GM19351 (cell line): ENCODE data around the gene KIF4A.
"Not testable (repeated sequence)": the region's sequence is repeated elsewhere in the genome, so short reads cannot be mapped to it uniquely, and the experiment has no call there.

ENCODE experiments used
- ATAC-seq: cut with Tn5 transposase; IDR thresholded peaks from one replicate; pipeline ENCODE4 v1.9.1; 2021; ENCODE audit warnings: mild to moderate bottlenecking, moderate library complexity; ENCODE audit not compliant: unreplicated experiment

The KIF4A gene

DNA sequence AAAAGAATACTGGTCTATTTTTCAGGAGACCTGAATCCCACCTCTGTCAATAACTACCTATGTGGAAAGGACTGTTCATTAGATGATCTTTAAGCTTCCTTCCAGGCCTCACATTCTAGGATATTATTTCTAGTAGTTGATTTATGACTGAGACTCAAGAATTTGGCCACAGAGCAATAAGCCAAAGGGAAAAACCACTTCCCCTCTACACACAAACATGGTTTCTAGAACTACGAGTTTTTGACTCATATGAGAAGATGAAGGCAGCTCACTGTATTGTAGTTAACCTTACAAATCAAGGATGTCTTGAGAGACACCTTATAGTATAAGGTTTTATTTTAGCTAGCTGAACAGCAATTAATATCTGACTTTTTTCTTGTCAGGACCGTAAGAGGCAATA lies 96.3 kb downstream of the KIF4A start:
- no peak for ATAC-seq

DNA sequence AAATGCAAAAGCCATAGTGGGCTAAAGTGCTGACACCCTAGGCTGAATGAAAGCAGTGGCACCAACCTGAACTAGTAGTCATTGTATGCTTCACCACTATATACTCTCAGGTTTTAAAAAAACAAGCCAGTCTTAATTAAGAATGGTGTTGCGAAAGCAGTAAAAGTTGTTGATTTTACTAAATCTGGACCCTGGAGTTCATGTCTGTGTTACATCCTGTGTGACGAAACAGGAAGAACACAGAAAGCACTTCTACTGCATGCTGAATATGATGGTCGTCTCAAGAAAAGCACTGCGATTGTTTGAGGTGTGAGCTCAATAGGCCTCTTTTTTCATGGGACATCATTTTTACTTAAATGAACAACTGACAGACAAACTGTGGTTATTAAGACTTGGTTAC lies 109.0 kb downstream of the KIF4A start:
- ATAC-seq, result no peak

DNA sequence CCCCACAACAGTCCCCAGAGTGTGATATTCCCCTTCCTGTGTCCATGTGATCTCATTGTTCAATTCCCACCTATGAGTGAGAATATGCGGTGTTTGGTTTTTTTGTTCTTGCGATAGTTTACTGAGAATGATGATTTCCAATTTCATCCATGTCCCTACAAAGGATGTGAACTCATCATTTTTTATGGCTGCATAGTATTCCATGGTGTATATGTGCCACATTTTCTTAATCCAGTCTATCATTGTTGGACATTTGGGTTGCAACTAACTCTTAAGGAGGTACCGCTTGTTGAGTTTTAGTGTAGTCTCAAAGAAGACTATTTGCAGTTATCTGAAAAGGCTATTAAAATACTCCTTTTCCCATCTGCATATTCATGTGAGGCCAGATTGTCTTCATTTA lies 110.3 kb downstream of the KIF4A start:
- not testable (repeated sequence) for ATAC-seq

- no peak for ATAC-seq
Measured at GRCh38 chrX:70402721-70403120, 112.8 kb downstream of the KIF4A start.

DNA sequence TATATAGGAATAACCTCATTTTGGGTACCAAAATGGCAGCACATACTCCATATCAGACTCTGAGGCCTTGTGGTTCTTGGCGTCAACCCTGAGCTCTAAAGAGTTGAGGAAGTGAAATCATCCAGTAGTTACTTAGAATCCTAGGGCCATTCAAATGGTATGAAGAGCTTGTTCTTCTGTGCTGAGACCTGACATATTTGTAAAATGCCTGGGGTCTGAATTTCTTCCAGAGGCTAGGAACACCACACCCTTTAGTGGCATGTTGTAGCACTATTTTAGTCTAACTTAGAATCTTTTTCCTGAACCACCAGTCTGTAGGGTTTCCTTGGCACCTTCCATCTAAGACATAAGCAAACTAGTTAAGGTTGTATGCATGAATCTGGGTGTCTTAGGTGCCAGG lies 115.1 kb downstream of the KIF4A start:
- ATAC-seq, result no peak

DNA sequence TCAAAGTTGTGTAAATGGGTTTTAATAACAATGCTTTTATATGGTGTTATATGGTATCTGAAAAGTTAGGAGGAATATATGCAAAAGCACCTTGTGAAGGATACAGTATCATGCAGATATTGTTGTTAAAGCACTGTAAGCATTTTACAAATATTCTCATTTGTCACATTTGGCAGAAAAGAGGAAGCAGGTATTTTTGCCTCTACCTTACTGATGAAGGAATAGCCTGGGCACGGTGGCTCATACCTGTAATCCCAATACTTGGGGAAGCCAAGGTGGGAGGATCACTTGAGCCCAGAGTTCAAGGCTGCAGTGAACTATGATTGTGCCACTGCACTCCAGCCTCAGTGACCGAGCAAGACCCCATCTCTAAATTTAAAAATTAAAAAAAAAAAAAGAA lies 121.0 kb downstream of the KIF4A start:
- ATAC-seq, result no peak

DNA sequence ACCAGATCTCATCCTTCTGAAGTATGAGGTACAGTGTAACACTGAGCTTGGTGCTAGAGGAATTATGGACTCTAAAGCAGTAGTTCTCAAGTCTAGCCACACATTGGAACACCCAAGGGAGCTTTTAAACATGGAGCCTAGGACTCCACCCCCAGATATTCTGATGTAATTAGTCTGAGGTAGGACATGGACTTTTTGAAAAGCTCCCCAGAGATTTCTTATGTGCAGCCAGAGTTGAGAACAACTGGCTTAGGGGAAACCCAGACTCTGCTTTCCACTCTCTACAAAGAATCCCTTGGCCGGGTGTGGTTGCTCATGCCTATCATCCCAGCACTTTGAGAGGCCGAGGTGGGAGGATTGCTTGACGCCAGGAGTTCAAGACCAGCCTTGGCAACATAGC lies 121.6 kb downstream of the KIF4A start:
- ATAC-seq, result no peak

GRCh38 chrX:70421618-70422017 lies 131.7 kb downstream of the KIF4A start:
- no peak for ATAC-seq

- no peak for ATAC-seq
Measured at GRCh38 chrX:70422851-70423341, 133.0 kb downstream of the KIF4A start, which contains the start of gene GDPD2. TSS of gene GDPD2 (plus strand) at chrX:70423314. CDS start at chrX:70424985, 1,671 bp downstream.

GRCh38 chrX:70423936-70424675 lies 134.2 kb downstream of the KIF4A start:
- ATAC-seq, result no peak

- no peak for ATAC-seq
Measured at GRCh38 chrX:70424801-70425200, 134.9 kb downstream of the KIF4A start.

DNA sequence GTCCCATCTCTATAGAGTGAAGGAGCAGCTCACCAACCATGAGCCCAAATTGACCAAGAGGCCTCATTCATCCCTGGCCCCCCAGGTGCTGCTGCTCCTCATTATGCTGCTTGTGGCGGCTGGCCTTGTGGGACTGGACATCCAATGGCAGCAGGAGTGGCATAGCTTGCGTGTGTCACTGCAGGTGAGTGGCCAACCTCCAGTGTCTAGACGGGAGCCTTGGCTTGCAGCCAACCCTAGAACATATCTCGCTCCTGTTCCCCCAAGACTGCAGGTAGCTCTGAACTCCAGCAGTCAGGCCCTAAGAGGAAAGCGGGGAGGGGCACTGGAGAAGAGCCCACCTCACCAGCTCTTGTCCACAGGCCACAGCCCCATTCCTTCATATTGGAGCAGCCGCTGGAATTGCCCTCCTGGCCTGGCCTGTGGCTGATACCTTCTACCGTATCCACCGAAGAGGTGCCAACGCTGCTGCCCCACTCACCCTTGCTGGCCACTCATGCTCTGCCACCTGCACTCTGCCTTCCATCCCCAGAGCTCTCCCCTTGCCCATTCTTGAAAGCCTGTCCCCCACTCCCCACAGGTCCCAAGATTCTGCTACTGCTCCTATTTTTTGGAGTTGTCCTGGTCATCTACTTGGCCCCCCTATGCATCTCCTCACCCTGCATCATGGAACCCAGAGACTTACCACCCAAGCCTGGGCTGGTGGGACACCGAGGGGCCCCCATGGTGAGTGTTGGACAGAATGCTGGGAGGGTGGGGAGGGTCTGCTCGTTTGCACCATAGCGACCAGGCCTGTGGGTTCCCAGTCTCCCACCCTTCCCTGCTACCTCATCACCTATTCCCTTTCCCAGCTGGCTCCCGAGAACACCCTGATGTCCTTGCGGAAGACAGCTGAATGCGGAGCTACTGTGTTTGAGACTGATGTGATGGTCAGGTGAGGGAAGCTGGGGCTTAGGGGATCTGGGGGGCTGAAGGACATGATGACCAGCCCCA lies 136.7 kb downstream of the KIF4A start:
- ATAC-seq, result no peak

DNA sequence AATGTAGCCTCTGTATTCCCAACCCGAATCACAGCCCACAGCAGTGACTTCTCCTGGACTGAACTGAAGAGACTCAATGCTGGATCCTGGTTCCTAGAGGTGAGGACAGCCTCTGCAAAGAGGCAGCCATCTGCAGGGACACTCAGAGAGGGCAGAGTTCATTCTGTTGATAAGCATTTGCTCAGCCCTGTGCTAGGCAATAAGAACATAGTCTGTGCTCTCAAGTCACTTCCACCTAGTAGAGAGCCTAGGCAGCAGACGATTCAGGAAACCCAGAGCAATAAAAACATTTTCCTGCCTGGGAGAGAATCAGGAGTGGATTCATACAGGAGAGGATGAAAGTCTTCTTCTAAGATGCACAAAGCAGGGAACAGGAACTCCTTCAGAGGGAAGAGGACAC lies 137.5 kb downstream of the KIF4A start:
- no peak for ATAC-seq

GRCh38 chrX:70429759-70430158 lies 139.9 kb downstream of the KIF4A start:
- ATAC-seq, result no peak

- ATAC-seq, result no peak
Measured at GRCh38 chrX:70432936-70433847, 143.3 kb downstream of the KIF4A start.

- peak; percentile 62 for ATAC-seq
Measured at GRCh38 chrX:70433848-70434351, 144.0 kb downstream of the KIF4A start.

GRCh38 chrX:70434352-70434866 lies 144.5 kb downstream of the KIF4A start:
- peak; percentile 55 for ATAC-seq

DNA sequence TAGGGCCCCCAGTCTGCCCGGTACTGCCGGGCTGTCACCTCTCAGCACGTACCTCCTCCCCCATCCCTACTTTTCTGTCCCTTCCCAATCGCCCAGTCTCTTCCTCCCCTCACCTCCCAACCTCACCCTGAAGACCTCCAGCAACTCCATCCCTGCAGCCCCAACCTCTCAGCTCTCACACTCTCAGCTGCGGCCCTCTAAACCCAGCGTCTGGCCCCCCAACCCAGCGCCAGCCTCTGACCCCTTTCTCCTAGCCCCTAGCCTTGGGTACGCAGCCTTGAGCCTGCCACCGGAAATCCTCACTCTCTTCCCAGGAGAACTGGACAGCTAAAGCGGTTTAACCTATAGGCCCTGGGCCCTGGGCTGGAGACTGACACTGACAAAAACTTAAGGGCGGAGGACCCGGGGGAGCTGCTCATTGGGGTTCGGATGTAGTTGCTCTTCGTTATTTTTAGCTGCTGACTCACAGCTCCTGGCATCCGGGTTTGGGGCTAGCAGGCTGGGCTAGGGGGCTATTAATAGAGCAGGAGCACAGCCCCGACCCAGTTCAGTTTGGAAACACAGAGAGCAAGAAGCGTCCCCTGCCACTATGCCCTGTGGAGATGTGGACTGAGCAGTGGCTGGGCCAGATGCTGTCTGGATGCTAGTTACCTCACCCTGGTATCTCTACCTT lies 145.1 kb downstream of the KIF4A start:
- no peak for ATAC-seq

DNA sequence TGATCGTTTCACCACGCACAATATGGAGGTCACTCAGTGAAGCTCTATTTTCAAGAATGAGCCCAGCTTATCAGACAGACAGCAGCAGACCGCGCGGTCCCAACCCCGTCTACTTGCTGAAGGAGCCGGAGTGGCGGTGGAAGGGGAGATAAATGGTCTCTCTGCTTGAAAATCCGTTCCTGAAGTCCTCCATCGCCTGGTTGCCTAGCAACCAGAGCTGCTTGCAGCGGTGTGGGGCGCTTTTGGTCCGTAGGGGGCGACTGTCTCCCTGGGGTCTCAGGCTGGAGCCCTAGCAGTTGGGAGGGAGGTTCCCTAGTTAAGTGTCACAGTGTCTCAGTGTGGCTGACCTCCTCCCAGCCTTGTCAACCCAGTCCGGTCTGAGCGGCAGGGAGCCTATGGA lies 146.4 kb downstream of the KIF4A start:
- no peak for ATAC-seq

- no peak for ATAC-seq
Measured at GRCh38 chrX:70437011-70437410, 147.1 kb downstream of the KIF4A start.
